GM20000 (cell line): ENCODE data around the gene RGS5.
A peak's percentile ranks its signal among the peaks of the same experiment; 100 is the strongest.

Experiments
- DNase-seq: peaks from one replicate; pipeline ENCODE4 v3.0.0; 2012; ENCODE audit warnings: low spot score
- TF ChIP-seq, protein P1 (sequence below): IDR thresholded peaks from 2 replicates; pipeline ENCODE4 v1.5.1; 2012; ENCODE audit warnings: mild to moderate bottlenecking, control low read depth; ENCODE audit errors: extremely low read depth, missing control alignments

RGS5 gene

DNA sequence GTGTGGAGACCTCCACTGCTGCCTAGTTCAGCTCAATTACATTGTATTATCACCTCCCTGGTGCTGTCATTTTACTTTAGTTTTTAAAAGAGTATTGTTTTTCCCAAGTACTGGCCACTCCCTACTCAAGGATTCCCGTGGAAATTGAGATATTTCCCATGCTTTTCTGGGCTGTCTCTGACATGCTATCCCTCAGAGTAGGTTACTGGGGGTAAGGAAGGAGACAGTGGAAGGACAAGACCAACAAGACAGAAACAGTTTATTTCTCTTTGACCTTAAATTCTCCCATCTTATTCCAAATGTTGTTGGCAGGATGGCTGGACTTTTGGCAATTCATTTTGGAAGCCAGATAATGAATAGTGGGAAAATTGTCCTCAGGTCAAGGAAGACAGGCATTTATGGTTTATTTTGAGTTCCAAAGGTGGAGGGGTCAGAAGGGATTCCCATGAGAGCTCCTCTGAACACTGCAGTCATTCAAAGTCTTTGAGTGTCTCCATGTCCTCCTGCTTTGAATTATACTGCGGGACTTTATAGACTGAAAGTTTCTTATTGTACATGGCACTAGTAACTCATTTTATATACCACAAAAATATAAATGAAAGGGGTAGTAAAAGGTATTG is 20.3 kb downstream of the RGS5 start:
- DNase-seq = no peak
- TF ChIP-seq, protein P1, sequence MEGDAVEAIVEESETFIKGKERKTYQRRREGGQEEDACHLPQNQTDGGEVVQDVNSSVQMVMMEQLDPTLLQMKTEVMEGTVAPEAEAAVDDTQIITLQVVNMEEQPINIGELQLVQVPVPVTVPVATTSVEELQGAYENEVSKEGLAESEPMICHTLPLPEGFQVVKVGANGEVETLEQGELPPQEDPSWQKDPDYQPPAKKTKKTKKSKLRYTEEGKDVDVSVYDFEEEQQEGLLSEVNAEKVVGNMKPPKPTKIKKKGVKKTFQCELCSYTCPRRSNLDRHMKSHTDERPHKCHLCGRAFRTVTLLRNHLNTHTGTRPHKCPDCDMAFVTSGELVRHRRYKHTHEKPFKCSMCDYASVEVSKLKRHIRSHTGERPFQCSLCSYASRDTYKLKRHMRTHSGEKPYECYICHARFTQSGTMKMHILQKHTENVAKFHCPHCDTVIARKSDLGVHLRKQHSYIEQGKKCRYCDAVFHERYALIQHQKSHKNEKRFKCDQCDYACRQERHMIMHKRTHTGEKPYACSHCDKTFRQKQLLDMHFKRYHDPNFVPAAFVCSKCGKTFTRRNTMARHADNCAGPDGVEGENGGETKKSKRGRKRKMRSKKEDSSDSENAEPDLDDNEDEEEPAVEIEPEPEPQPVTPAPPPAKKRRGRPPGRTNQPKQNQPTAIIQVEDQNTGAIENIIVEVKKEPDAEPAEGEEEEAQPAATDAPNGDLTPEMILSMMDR = no peak

DNA sequence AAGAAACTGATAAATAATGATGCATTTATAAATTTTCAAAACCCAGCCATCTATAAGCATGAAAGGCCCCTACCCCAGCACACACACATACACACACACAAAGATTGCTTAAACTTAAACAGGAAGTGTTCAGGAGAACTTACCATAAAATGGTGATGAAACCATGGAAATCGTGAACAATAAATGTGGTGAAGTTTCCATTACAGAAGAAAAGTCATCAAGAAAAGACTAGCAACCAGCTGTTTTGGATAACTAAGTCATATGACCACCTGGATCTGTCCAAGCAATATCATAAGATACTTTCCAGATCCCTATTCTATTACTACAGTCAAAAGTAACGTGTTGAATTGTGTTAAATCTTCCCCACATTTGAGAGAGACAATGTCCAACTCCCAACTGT is 24.1 kb downstream of the RGS5 start:
- no peak for DNase-seq
- TF ChIP-seq, protein P1 = no peak

DNA sequence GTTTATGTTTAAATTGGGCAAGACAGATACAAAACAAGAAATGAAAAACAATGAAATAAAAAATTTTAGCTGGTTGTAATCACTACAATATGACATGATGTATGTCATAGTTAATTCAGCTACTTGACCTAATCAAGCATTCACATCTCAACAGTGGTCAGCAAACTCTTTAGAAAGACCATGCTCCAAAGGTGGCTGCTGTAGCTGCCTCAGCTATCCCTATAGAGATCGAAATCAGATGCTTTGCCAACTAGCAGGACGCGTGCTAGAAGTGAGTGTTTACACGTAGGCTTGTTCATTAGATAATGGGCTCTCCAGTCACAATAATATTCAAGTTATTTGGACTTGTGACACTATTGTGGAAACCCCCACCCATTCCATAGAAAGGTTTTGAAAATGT is 25.9 kb downstream of the RGS5 start:
- TF ChIP-seq, protein P1 = no peak
- no peak for DNase-seq

DNA sequence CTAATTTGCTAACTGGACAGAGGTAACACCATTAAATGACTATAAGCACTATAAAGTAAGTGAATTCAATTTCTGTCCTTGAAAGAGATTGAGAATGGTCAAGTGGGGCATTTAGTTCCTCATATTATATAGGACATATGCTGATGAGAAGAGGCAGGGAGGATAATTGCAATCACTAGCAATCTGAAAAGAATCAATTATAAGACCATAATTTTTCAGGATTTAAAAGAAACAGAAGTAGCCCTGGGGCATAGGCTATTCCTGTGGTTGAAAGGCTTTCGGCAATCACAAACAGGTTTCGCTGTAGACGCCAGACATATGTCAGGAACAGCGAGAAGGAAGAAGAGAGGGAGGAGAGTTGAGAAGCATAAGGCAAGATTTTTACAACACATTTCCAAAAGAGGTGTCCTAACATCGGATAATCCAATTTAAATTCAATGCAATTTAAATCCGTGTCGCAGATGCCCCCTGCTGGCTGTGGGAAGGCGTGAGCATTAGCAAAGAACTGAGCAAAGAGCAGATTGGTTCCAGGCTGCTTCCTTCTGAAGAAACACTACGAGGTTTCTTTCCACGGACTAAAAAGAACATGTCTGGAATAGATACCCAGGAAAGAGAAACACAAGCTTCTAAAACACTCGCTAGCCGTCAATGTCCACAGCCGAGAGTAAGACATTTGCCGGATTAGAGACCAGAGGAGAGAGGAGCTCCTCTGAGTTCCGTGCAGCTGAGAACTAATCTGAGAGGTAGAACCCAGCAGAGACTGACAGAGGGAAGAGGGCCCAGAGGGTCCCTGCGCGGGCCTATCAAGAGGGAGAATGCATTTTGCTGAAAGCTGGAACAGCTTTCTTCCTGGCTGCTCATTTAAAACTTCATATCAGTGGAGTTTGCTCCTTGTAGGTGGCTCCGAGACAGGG is 27.9 kb downstream of the RGS5 start:
- DNase-seq = peak; percentile 49
- TF ChIP-seq, protein P1 = peak; percentile 93

DNA sequence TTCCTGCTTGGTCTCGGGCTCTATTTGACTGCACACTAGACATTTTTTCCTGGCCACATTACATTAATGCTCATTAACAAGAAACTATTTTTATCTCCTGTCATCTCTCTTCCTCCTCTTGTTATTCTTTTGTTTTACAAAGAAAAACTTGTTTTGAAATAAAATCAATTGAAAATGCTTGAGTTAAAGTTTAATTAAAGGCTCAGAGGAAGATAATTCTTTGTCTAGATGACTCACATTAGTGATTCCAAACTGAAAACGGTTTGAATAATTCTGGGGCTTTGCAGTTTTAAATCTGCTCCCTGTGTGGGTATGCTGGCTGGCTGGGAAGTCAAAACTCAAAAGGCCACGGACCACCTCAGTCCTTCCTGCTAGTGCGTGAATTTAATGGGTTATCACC is 29.6 kb downstream of the RGS5 start:
- TF ChIP-seq, protein P1 = no peak
- no peak for DNase-seq

DNA sequence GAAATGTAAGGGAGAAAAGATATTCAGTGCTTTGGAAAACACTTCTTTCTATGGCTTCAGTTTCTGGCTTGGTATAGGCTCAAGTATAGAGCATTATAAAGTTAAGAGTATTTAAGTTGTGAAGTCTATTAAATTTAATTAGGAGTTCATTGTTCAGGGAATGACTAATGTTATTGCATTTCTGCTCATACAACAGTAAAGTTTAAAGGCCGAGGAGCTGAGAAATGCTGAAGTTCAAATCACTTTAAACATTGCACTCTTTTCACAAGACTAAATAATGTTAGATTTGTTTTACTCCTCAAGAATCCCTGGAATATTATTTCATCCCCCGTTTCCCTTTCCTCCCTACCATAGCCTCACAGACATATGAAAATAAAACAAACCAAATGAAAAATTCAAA is 30.1 kb downstream of the RGS5 start:
- TF ChIP-seq, protein P1 = no peak
- no peak for DNase-seq

DNA sequence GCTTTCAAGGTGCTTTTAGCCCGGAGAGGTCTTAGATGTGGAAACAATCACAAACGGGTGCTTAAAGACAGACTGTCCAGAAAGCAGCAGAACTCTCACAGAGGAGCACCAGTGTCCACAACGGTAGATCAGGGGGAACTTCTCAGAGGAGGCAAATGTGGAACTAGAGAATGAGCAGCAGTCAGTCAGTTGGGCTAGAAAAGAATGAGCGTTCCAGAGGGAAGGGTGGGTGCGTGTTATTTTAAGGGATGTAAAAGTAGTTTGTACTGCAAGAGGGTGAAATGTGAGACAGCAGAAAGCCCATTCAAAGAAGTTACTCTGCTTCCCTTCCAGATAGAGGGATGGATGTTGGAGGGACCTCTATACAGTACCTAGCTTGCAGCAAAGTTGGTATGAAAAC is 30.9 kb downstream of the RGS5 start:
- no peak for DNase-seq
- TF ChIP-seq, protein P1 = no peak
